Breast epithelium (tissue), 4 donors: Measurements from ENCODE around the gene SLX4. TPM values are rescaled to one million over a fixed set of nuclear protein-coding genes. Genes with fewer than 3 reads are reported as not detected.

ENCODE experiments used
- DNase-seq, 2 donors: peaks; one replicate each; pipeline ENCODE4 v3.0.0-alpha.2; 2019; ENCODE audit warnings: low spot score in 2 of 2
- H3K27ac ChIP-seq, 2 donors: fragments of 200-600 bp; sonication (generic) in 1 of 2; one replicate each; pipeline ENCODE4 v1.5.1; 2016 to 2019; ENCODE audit warnings: mild to moderate bottlenecking in 1 of 2
- H3K27me3 ChIP-seq, 2 donors: fragments of 200-600 bp; sonication (generic) in 1 of 2; one replicate each; pipeline versions ENCODE4 v1.5.1 to v1.6.0; 2017 to 2019; ENCODE audit warnings: control low read depth in 1 of 2, mild to moderate bottlenecking in 1 of 2
- H3K36me3 ChIP-seq: fragments of 200-600 bp; one replicate; pipeline ENCODE4 v1.5.1; 2019
- H3K4me1 ChIP-seq, 2 donors: fragments of 200-600 bp; sonication (generic); one replicate each; pipeline ENCODE4 v1.5.1; 2016 to 2019; ENCODE audit warnings: control low read depth in 1 of 2
- H3K4me3 ChIP-seq, 3 donors: fragments of 200-600 bp; sonication (generic); 1 replicate in 2 of 3; 2 replicates in 1 of 3; pipeline ENCODE4 v1.5.1; 2016 to 2019; ENCODE audit warnings: mild to moderate bottlenecking in 3 of 3, moderate library complexity in 2 of 3
- H3K9me3 ChIP-seq, 2 donors: fragments of 200-600 bp; sonication (generic) in 1 of 2; one replicate each; pipeline ENCODE4 v1.5.1; 2016 to 2019; ENCODE audit warnings: control low read depth in 1 of 2
- POLR2A ChIP-seq: fragments of 450-650 bp; IDR thresholded peaks from one replicate; pipeline ENCODE4 v1.6.1; 2016; ENCODE audit warnings: antibody characterized with exemption, mild to moderate bottlenecking, moderate library complexity
- POLR2AphosphoS5 ChIP-seq, 3 donors: sonication (generic); formaldehyde crosslinking; IDR thresholded peaks; one replicate each; pipeline ENCODE4 v1.6.1; 2017; ENCODE audit warnings: antibody characterized with exemption in 3 of 3
- intact Hi-C: fragments of 100-400 bp; cut with DNase I; formaldehyde crosslinking; loops from one replicate; pipeline ENCODE4 v1.15.1; 2023; ENCODE audit warnings: low total_unique reads
- total RNA-seq, 3 donors: library from RNA; depleted of rRNA; stranded (reverse); fragments of >200 nt; gene quantifications; one replicate each; pipeline ENCODE4 v1.1.0, GENCODE V29; 2016
- TF ChIP-seq, protein P1 (sequence below), 3 donors: fragments of 450-650 bp; IDR thresholded peaks; one replicate each; pipeline ENCODE4 v1.5.1; 2016 to 2017; ENCODE audit warnings: antibody characterized with exemption in 3 of 3, mild to moderate bottlenecking in 3 of 3, moderate library complexity in 3 of 3

Gene SLX4
- total RNA-seq, 3 donors from 2014 or later, result 3.0 to 4.3 (median 3.7) TPM

DNA sequence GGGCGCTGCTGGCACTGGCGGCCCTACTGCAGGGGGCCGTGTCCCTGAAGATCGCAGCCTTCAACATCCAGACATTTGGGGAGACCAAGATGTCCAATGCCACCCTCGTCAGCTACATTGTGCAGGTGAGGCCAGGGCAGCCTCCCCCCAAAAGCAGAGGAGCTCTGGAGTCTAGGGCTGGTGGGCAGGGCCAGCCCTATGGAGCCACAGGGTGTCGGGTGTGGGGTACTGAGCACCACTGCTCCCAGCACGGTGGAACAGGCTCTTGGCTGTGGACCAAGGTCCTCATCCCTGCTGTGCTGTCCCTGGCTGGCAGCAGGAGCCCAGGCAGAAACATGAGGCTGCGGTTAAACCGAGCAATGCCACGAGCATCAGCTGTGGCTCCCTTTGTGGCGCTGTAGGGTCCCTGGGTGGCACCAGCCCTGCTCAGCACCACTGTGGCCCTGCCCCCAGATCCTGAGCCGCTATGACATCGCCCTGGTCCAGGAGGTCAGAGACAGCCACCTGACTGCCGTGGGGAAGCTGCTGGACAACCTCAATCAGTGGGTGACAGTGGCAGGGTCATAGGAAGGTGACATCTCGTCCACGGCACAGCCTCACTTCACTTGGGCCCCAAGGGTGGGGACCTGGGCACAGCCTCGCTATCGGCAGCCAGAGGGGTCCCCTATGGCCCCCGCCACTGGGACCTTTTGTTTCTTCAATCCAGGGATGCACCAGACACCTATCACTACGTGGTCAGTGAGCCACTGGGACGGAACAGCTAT, 44.2 kb upstream of the SLX4 start:
- Histone ChIP-seq H3K36me3 (peaks cover 9% of the 10 kb centered on the region), H3K27ac (no peak overlapping the region), H3K9me3 (no peaks in the 10 kb centered on the region), H3K4me1 (no peaks in the 10 kb centered on the region), H3K4me3 (no peak overlapping the region), H3K27me3 (no peaks in the 10 kb centered on the region)
- TF ChIP-seq POLR2A, result no peak
- no peak for TF ChIP-seq POLR2AphosphoS5 (IDR thresholded peaks at IDR 0.05)
- TF ChIP-seq, protein P1, sequence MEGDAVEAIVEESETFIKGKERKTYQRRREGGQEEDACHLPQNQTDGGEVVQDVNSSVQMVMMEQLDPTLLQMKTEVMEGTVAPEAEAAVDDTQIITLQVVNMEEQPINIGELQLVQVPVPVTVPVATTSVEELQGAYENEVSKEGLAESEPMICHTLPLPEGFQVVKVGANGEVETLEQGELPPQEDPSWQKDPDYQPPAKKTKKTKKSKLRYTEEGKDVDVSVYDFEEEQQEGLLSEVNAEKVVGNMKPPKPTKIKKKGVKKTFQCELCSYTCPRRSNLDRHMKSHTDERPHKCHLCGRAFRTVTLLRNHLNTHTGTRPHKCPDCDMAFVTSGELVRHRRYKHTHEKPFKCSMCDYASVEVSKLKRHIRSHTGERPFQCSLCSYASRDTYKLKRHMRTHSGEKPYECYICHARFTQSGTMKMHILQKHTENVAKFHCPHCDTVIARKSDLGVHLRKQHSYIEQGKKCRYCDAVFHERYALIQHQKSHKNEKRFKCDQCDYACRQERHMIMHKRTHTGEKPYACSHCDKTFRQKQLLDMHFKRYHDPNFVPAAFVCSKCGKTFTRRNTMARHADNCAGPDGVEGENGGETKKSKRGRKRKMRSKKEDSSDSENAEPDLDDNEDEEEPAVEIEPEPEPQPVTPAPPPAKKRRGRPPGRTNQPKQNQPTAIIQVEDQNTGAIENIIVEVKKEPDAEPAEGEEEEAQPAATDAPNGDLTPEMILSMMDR (IDR thresholded peaks at IDR 0.05), result no peak
- DNase-seq, result no peak
- intact Hi-C loops, result no loop called here

DNA sequence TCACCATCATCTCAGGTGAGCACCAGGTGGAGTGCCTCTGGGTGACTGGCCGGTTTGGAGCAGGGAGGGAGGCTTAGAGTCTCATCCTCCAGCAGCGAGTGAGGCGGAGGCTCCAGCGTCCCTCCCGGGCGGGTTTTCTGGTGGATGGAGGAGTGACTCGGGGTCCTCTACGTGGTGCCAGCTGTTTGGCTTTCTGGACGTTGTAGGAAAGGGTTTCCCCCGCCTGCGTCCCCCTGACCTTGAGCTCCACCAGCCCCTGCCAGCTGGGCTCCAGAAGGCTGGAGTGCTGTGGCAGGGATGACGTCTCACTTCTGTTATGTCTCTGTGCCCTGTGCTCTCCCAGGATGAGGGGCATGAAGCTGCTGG, 43.6 kb upstream of the SLX4 start:
- Histone ChIP-seq H3K9me3 (no peaks in the 10 kb centered on the region), H3K27me3 (no peaks in the 10 kb centered on the region), H3K36me3 (peaks cover 9% of the 10 kb centered on the region), H3K4me1 (no peaks in the 10 kb centered on the region), H3K4me3 (no peak overlapping the region), H3K27ac (no peak overlapping the region)
- no peak for DNase-seq
- TF ChIP-seq POLR2A, result no peak
- TF ChIP-seq, protein P1 (IDR thresholded peaks at IDR 0.05), result no peak
- TF ChIP-seq POLR2AphosphoS5 (IDR thresholded peaks at IDR 0.05), result no peak
- intact Hi-C loops, result no loop called here

DNA sequence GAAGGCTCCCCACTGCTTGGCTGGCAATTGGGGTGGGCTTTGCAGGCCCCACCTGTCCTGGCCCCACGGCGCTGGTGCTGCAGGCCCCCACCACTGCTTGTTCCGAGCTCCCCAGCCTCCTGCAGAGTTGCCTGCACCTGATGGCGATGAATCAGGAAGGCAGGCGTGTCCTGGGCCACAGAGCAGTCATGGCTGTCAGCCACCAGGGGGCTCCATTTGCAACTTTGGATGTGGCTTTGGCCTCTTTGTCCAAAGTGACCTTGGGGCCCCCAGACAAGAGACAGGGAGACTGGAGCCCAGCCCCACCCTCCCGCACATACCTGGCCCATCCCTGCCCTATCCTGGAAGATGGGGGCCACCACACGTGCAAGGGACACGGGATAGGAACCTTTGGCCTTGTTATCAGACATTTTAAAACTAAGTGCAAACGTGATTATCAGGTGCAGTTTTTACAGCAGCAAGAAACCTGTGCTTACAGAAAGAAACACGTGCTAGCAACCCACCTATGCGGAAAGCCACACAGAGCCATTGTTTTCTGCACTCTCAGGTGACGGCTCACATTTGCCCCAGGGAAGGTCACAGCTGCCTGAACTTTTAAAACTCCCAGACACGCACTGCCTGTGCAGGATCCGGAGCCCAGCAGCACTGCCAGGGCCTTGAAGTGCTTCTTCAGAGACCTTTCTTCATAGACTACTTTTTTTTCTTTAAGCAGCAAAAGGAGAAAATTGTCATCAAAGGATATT, 43.0 kb upstream of the SLX4 start, which contains the start of gene DNASE1:
Gene DNASE1 (plus strand): TSS at position 443 of the 743 bp plus-strand sequence. CDS start 683 bp downstream, outside the sequence.
- H3K4me1 ChIP-seq, result no peaks in the 10 kb centered on the region
- no peaks in the 10 kb centered on the region for H3K27me3 ChIP-seq
- intact Hi-C loops, result no loop called here
- H3K27ac ChIP-seq, result no peak within 1 kb of the TSS
- no peak within 1 kb of the TSS for H3K4me3 ChIP-seq
- no peaks in the 10 kb centered on the region for H3K9me3 ChIP-seq
- TF ChIP-seq, protein P1 (IDR thresholded peaks at IDR 0.05), result peak in 2 of 3 donors; percentile 11 to 32
- no peak for TF ChIP-seq POLR2AphosphoS5 (IDR thresholded peaks at IDR 0.05)
- TF ChIP-seq POLR2A, result no peak
- no peak for DNase-seq
- peaks cover 9% of the 10 kb centered on the region for H3K36me3 ChIP-seq

DNA sequence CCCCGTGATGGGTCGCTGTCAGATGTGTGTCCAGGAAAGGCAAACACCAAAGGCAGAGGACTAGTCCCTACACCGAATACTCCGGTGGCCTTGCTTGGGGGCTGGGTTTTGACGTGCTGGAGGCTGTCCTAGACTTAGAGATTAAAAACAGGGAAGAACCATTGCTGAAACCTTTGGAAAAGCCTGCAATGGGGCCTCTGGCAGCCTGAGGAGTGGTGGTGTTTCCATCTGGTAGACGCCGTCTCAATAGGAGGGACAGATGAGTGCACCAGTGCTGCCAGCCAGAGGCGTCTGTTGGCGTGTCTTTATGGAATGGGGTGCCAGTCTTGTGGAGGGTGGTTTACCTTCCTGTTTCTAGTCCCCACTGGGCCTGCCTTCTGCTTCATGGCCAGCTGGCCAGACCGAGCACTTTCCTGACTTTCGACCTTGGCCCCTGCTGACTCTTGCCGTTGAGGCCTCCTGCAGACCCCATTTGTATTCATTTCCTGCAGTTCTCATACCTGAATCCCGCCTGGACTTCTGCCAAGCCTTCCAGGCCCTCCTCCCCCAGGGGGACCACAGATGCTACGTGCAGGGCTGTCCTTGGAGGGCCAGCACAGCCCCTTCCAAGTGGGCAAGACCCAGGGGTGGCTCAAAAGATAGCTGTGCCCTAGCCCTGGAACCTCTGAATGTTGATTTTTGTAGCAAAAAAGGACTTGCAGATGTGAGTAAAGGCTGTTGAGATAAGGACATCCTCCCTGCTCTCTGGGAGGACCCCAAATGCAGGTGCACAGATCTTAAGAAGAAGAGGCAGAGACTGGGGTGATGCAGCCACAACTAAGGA, 41.2 kb upstream of the SLX4 start:
- Histone ChIP-seq H3K36me3 (peaks cover 6% of the 10 kb centered on the region), H3K27ac (no peak overlapping the region), H3K9me3 (no peaks in the 10 kb centered on the region), H3K4me3 (no peak overlapping the region), H3K4me1 (no peaks in the 10 kb centered on the region), H3K27me3 (no peaks in the 10 kb centered on the region)
- DNase-seq, result peak in 1 of 2 donors; percentile 35
- intact Hi-C loops, result no loop called here
- TF ChIP-seq POLR2A, result no peak
- TF ChIP-seq, protein P1 (IDR thresholded peaks at IDR 0.05), result no peak
- no peak for TF ChIP-seq POLR2AphosphoS5 (IDR thresholded peaks at IDR 0.05)
